DMS153 (cell line): Measurements from ENCODE around the gene SLC7A1.
A peak's percentile ranks its signal among the peaks of the same experiment; 100 is the strongest.

Experiments used
- DNase-seq: peaks from one replicate; lab custom pipeline; 2025; lab: John Stamatoyannopoulos, UW

SLC7A1 gene

GRCh38 chr13:29489650-29490560 lies 105.6 kb downstream of the SLC7A1 start:
- DNase-seq: no peak

GRCh38 chr13:29487466-29488454 lies 107.7 kb downstream of the SLC7A1 start:
- no peak for DNase-seq

GRCh38 chr13:29486551-29486950 lies 108.9 kb downstream of the SLC7A1 start:
- no peak for DNase-seq

- no peak for DNase-seq
Observed at GRCh38 chr13:29484796-29485195, 110.7 kb downstream of the SLC7A1 start.

GRCh38 chr13:29484236-29484635 lies 111.3 kb downstream of the SLC7A1 start:
- peak; percentile 57 for DNase-seq

- DNase-seq: no peak
Observed at GRCh38 chr13:29483623-29484022, 111.9 kb downstream of the SLC7A1 start.

- no peak for DNase-seq
Observed at GRCh38 chr13:29483211-29483610, 112.3 kb downstream of the SLC7A1 start.

- DNase-seq: no peak
Observed at GRCh38 chr13:29482504-29482903, 113.0 kb downstream of the SLC7A1 start.

GRCh38 chr13:29481603-29482002 lies 113.9 kb downstream of the SLC7A1 start:
- DNase-seq: no peak

GRCh38 chr13:29480893-29481525 lies 114.5 kb downstream of the SLC7A1 start:
- no peak for DNase-seq

- DNase-seq: peak; percentile 78
Observed at GRCh38 chr13:29479716-29480492, 115.6 kb downstream of the SLC7A1 start.

- DNase-seq: no peak
Observed at GRCh38 chr13:29476046-29476445, 119.4 kb downstream of the SLC7A1 start.

GRCh38 chr13:29474991-29475390 lies 120.5 kb downstream of the SLC7A1 start:
- DNase-seq: no peak

- no peak for DNase-seq
Observed at GRCh38 chr13:29473166-29473565, 122.3 kb downstream of the SLC7A1 start.

- no peak for DNase-seq
Observed at GRCh38 chr13:29472332-29472961, 123.0 kb downstream of the SLC7A1 start.

GRCh38 chr13:29471551-29471950 lies 123.9 kb downstream of the SLC7A1 start:
- DNase-seq: no peak

- no peak for DNase-seq
Observed at GRCh38 chr13:29465741-29466293, 129.7 kb downstream of the SLC7A1 start.

GRCh38 chr13:29464105-29464679 lies 131.3 kb downstream of the SLC7A1 start:
- no peak for DNase-seq

- no peak for DNase-seq
Observed at GRCh38 chr13:29459813-29460355, 135.6 kb downstream of the SLC7A1 start.
